HG02870 (cell line): ENCODE data around the gene FTMT.
"Not testable (repeated sequence)": the region's sequence is repeated elsewhere in the genome, so short reads cannot be mapped to it uniquely, and the experiment has no call there.

Source experiments
- ATAC-seq: cut with Tn5 transposase; IDR thresholded peaks from one replicate; pipeline ENCODE4 v1.9.1; 2021; ENCODE audit warnings: mild to moderate bottlenecking, moderate library complexity; ENCODE audit not compliant: unreplicated experiment

The FTMT gene

DNA sequence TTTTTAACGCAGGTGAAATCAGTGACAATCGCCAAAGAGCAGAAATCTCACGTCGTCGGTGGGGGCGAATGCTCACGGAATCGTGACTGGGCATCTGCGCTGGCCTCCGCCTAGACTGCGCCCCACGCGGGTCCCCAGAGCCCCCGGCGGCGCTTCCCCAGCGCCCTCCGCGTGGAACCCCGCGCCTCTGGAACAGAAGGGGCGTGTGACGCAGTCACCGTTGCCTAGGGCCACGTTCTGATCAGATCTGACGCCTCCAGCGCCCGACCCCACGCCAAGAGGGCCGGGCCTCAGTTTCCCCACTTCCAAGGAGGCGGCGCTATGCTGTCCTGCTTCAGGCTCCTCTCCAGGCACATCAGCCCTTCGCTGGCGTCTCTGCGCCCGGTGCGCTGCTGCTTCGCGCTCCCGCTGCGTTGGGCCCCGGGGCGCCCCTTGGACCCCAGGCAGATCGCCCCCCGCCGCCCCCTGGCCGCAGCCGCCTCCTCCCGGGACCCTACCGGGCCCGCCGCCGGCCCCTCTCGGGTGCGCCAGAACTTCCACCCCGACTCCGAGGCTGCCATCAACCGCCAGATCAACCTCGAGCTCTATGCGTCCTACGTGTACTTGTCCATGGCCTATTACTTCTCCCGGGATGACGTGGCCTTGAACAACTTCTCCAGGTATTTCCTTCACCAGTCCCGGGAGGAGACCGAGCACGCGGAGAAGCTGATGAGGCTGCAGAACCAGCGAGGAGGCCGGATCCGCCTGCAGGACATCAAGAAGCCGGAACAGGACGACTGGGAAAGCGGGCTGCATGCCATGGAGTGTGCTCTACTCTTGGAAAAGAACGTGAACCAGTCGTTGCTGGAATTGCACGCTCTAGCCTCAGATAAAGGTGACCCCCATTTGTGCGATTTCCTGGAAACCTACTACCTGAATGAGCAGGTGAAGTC, at the start of gene FTMT:
TSS of gene FTMT (plus strand) at position 240 of the 932 bp plus-strand sequence. CDS start at position 322, 82 bp downstream.
- ATAC-seq: no peak

DNA sequence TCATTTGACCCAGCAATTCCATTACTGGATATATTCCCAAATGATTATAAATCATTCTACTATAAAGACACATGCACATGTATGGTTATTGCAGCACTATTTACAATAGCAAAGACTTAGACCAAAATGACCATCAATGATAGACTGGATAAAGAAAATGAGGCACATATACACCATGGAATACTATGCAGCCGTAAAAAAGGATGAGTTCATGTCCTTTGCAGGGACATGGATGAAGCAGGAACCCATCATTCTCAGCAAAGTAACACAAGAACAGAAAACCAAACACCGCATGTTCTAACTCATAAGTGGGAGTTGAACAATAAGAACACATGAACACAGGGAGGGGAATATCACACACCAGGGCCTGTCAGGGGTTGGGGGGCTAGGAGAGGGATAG, 46.4 kb upstream of the FTMT start:
- not testable (repeated sequence) for ATAC-seq

DNA sequence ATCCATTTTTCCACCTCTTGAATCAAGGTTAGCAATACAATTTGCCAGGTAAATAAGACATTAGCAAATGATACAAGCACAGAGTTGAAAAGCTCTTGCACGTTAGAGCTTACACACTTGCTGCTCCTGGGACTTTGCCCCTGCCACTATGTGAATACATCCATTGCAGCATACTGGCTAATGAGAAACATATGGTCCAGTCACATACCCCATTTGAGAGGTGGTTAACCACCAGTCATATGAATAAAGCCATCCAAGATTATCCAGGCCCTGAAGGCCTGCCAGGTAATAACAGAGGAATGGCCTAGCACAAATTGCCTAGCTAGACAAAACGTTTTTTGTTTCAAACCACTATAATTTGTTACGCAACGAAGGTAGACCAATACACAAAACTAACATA, 45.8 kb upstream of the FTMT start:
- no peak for ATAC-seq

DNA sequence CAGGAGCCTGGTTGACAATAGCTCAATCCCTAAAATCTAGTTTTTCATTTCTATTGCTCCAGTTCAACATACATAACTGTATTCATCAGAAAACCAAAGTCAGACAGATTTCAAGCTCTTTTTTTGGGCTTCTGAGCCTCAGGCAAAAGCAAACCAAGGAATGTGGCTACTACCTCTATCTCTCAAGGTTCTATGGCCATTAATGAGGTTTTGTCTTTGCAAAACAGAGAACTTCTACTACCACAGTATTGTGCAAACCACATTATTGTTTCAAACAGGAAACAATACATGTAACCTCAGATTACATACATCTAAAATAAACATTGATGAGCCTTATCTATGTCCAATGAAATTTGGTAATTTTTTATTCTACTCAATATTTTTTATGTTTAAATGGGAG, 35.5 kb upstream of the FTMT start:
- ATAC-seq: no peak

DNA sequence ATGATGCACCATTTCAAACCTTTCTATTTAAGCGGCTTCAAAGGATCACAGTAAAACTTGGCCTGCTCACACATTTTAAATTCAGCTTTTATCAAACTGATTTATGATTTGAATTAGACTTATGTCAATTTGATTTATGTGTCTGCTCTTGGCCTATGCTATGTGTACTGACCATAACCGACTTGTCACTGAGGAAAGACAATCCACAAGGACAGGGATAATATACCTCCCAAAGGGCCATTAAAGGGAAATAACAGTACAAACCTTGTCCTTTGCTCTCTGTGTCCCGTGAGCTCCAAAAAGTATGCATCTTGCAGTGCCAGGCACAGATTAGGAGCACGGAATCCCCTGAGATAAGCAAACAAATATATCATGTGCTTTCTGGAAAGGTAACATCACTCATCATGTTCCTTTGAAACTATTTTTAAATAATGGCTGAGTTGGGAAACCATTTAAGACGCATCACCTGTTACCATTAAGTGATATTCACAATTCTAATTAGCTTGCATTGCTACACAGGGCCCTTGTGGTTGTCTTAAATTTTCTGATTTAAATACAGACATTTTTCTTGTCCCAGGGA, 31.9 kb upstream of the FTMT start:
- no peak for ATAC-seq

DNA sequence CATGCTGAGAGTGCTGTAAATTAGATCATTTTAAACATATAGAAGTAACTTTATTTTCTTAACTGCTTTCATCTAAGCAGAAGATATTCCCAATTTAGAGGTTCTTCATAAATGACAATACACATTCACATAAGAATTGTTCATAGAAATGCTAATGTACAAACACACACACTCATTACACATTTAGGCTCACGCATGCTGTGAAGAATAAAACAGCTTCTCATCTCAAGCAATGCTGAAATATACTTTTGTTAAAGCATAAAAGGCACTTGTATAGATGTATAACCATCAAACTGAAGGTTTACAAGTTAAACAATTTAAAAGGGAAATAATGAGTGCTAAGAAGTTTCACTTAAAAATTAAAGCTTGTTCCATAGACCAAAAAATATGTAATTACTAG, 18.1 kb upstream of the FTMT start:
- no peak for ATAC-seq

DNA sequence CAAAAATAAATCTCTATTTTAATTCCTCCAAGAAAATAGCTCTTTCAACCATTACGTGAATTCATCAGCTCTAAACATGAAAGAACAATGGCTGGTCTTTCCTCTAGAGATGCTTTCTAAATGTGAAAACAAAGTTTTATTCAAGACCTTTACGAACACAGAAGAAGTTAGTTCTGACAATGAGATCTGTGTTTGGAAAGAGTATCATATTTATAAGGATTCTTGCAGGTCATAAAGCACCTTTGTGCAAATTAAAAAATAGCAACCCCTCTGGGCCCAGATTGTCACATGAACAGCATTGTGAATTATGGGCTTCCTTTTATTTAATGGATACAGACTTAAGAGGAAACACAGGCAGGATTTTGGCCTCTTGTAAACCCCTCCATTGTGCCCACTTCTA, 17.7 kb upstream of the FTMT start:
- ATAC-seq: no peak

DNA sequence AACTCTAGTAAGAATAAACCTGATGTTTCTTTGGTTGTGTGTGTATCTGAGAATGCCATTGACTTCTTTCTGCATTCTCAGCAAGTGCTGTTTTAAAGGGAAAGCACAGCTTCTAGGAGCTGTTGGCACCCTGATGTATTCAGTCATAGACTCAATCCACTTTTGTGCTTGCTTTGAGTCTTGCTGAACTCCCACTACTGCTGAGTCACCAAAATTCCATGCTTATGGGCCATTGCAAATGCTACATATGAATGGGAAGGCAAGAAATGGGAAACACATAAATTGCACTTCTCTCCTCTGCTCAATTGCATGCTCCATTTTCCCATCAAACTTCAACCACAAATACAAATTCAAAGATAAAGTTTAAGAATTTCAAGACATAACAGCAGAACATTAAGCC, 9.8 kb upstream of the FTMT start:
- no peak for ATAC-seq

DNA sequence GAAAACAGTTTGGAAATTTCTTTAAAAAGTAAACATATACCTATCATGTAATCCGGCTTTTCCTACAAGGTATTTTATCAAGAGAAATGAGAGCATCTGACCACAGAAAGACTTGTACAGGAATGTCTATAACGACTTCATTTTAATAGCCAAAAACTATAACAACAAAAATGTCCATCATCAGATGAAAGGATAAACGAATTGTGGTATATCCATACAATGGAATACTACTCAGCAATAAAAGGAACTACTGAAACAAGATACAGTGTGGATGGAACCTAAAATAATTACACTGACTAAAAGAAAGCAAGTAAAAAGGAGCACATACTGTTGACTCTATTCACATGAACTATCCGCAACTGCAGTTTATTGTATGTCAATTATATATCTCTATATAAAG, 1.4 kb upstream of the FTMT start:
- no peak for ATAC-seq

DNA sequence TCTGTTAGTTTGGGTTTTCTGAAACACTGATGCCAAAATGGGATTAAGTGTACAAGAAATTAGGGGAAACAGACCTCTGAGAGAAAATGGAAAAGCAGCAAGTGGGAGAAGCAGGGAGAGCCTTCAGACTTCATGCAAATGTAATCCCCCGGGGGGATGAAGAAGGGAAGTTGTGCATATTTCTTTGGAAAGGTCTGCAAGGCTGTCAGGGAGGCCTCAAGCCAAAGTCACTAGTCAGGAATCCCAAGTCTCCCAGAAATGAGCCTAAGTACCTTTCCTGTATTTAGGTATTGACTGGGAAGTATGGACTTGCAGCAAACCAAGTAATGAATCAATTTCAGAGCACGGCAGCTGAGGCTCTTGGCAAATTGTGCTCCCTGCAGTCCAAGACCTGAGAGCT, 2.2 kb downstream of the FTMT start:
- no peak for ATAC-seq

DNA sequence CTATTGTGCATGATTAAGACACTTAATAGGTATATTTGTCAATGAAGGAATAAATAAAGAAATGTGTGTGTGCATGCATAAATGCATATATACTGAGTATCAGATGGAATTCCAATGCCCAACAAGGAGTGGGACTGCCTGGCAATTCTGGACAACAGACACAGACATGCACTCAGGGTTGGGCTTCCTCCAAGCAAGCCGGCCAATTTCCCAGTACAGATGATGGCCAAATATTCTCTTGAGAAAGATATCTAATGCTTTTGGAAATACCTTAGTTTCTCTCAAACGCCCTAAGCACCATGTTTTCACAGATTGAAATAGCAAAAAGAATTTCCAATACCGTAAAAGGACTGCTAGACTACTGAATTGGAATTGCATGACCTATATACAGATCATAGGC, 11.1 kb downstream of the FTMT start:
- no peak for ATAC-seq

DNA sequence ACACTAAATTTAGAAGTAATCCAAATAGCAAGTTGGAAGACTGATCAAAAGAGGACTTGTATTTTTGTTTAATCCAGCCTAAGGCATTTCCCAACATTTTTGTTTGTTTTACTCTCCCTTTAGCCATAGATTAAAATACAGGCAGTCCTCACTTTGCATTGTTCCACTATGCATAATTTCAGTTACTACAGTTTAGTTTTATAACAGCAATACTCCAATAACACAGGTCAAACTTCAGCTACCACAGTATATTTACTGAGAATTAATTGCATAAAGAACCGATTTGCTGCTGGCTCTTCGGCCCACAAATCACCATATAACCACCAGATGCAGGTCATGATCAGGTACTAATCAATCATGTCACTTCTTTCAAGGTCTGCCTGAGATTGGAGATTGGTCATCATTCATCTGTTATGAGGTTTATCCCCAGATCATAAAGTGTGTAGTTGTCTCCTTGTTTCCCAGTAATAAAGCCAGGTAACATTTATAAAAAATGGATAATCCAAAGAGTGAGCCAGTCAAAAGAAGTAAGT, 12.1 kb downstream of the FTMT start:
- ATAC-seq: no peak

DNA sequence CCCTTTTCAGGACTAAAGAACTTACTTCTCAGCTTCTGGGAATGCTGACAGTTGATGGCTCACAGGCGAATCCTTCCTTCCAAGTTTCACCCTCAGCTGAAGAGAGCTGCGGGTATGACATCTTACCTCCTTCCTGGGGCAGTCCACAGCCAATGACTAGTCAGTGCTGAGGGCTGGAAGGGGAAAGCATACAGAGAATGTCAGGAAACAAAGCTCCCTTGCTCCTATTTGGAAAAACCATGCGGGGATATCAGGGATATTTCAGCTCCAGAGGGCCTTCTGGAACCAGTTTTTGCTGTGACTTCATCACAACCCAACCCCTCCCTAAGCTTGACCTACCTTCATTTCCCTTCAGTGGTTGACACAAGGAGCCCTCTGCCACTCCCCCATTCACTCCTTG, 15.7 kb downstream of the FTMT start:
- no peak for ATAC-seq

DNA sequence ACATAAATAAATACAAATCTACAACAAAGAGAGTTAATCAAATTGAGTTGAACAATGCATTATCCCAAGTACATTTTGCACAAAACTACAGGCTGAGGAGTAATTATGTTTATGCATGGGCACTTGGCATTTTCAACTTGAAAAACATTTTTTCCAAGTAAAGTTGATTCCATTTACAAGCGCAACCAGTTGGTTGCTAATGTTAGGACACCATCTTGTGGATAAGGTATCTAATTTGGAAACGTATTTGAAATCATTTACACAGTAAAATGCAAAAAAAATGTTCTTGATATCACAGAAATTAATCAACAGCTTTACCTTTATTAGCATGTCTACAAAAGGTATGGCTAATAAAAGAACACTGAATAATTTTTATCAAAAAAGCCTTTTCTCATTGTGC, 18.8 kb downstream of the FTMT start:
- no peak for ATAC-seq

DNA sequence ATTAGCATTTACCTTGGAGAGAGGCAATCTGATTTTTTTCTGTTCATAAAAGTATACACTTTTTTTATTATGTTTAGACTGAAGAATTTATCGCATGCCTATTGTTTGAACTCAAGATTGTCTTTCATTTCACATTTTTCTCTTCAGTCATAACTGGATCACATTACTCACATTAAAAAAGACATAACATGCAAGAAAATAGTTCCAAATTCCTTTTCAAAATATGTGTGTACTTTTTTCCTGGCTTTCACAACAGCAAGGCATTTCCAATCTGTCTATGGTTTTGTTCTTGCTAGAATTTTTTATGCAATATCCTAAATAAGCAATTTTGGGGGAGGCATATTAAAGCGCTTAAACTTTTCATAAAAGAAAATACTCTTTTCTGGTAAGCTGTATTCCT, 21.2 kb downstream of the FTMT start:
- ATAC-seq: no peak

DNA sequence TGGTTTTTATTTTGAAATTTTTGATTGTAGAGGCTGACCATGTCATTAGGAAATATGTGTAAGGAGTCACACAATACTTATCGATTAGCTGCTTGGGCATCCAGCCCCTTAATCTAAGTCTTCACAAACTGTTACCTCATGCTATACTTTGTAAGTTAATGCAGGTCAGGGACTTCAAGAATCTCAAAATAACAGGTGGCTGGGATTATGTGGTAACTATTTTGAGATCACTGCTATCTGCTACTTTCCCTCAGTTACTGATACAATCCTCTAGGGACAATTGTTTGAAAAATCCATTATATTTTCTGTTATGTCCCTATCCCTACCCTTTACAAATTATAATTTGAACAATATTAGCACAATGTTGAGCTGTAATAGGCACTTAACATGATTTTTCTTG, 21.7 kb downstream of the FTMT start:
- ATAC-seq: no peak

DNA sequence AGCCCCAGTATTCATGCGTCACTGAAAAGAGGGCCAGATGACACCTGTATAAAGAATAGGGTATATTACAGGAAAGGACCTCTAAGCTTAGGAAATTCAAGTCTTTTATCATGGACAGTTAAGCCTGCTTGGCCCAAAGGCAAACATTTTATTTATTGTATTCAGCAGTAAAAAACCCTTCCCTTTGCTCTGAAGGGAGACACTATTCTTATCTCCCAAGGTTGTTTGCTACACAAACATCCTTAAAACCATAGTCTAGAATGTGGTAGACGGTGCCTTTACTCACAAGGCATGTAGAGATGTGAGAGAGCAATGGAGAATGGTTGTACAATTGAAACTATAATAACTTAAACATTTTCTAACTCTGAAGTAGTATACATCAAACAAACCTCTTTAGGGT, 33.9 kb downstream of the FTMT start:
- no peak for ATAC-seq

DNA sequence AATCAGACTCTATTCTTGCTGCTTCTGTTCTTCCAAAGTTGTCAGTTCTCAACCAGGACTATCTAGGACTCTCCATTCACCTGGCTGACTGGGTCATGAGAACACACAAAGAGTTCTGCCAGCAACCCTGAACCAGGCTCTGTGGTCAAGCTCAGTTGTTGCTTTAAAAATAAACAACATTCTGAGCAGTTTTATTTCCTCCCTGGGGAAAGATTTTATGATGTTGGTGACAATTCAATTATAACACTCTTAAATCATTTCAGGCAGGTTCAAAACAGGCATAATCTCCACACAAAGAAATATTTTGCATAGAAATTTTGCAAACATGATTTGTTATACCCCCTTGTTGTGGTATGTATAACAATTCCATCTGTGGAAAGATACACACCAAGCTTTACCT, 36.0 kb downstream of the FTMT start:
- ATAC-seq: no peak

DNA sequence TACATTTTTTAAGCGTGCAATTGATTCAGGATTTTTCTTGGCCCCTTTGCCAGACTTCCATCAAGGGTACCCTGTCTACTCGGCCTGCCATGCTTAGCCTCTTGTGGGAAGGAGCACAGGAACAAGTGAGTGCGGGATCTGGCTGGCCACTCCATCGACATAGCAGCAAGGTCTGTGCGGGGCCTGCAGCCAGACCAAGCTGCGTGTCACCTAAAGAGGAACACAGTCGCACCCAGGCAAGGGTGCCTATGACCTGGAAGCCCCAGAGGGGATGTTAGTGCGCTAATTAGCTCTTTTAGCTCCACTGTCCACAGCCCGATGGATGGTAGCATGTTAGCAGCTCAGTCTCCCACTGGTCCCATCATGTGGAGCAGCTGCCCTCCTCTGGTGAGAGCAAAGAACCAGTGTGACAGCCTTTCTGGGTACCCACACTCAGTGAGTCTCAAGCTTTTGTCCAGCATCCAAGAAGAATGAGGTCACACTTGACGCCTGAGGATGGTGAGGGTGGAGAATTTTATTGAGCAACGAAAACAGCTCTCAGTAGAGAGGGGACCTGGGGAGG, 38.7 kb downstream of the FTMT start:
- ATAC-seq: no peak

DNA sequence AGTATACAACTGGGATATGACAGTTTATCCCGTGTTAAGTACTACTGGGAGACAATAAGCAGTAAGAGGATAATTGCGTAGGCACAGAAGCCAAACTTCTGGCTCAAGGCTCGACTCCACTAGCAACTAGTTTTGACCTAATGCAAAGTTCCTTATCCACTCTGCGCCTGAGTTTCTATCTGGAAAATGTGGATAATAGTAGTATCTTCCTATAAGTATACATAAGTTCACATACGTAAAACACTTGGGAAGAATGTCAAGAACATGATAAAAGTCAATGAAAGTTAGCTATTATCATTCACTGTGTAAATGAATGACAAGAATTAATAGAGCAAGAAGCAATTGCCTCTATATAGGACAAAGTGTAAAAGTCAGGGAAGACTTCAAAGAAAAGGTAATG, 45.7 kb downstream of the FTMT start:
- ATAC-seq: no peak

DNA sequence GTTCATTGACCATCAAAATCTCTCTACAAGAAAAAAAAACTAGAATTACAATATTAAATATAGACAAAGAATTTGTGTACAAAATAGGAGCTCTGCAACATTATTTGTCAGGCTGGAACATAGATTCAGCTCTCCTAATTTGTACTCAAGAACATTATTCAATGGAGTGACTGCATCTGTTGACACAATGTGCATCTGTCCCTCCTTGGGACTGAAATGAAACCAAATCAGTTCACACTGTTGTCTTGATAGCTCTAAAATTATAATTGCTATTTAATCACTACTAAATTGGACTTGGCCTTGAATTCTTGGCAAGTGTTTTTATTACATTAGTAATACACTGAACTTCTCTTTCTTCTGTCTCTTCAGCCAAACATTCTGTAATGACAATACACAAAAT, 47.7 kb downstream of the FTMT start:
- ATAC-seq: no peak
